Measurements from ENCODE around the gene HPCA.

GRCh38 chr1:32884032-32884372 lies 2.3 kb upstream of the HPCA start:
- TF ChIP-seq POLR2A (IDR thresholded peaks at IDR 0.05) (no peak), CTCF (IDR thresholded peaks at IDR 0.05 in 8 of 11, conservative IDR thresholded peaks at IDR 0.05 in 3 of 11) (no peak), POLR2AphosphoS5 (IDR thresholded peaks at IDR 0.05) (no peak)
